Tracheal epithelial cell (primary cell): ENCODE measurements around the gene CRP. TPM values are rescaled to one million over a fixed set of nuclear protein-coding genes. Genes with fewer than 3 reads are reported as not detected.

Experiments
- total RNA-seq: library from RNA; depleted of rRNA; stranded (reverse); fragments of >200 nt; gene quantifications from 2 replicates; pipeline ENCODE4 v1.2.1, GENCODE V29; 2014

CRP gene
- total RNA-seq: not detected in 2 replicates

GRCh38 chr1:159714529-159714928 is at the start of gene CRP:
TSS of gene CRP (minus strand) at chr1:159714589. CDS start at chr1:159714485, 104 bp downstream.

Other genes with a start within 250 kb of the CRP start
- gene OR10J5, start 178.6 kb downstream of the CRP start, total RNA-seq: not detected in 2 replicates
- gene APCS, start 126.8 kb downstream of the CRP start, total RNA-seq: not detected in 2 replicates
- 78.2 and 107 TPM in 2 replicates for gene DUSP23, start 66.4 kb upstream of the CRP start, total RNA-seq
- not detected in 2 replicates for gene FCRL6, start 87.8 kb upstream of the CRP start, total RNA-seq
- gene SLAMF8, start 112.3 kb upstream of the CRP start, total RNA-seq: 0.24 TPM in 1 of 2 replicates, not detected in the other
- gene VSIG8, start 148.1 kb upstream of the CRP start, total RNA-seq: under 0.01 TPM in 1 of 2 replicates, not detected in the other
- gene CFAP45, start 185.6 kb upstream of the CRP start, total RNA-seq: 0.24 and 0.64 TPM in 2 replicates
- gene TAGLN2, start 210.9 kb upstream of the CRP start, total RNA-seq: 262 and 368 TPM in 2 replicates
- gene IGSF9, start 231.0 kb upstream of the CRP start, total RNA-seq: 8.0 and 8.7 TPM in 2 replicates
- gene SLAMF9, start 239.6 kb upstream of the CRP start, total RNA-seq: 5.5 and 12.1 TPM in 2 replicates